Activated T-helper 9 cell treated with anti-CD3 and anti-CD28 coated beads, Interleukin-2, amount 50 U/mL, for 16 hours (primary cell): Measurements from ENCODE around the gene SORCS2.

ENCODE experiments used
- DNase-seq: peaks from one replicate; pipeline ENCODE4 v3.0.0-alpha.2; 2020; ENCODE audit warnings: low read depth

SORCS2 gene

DNA sequence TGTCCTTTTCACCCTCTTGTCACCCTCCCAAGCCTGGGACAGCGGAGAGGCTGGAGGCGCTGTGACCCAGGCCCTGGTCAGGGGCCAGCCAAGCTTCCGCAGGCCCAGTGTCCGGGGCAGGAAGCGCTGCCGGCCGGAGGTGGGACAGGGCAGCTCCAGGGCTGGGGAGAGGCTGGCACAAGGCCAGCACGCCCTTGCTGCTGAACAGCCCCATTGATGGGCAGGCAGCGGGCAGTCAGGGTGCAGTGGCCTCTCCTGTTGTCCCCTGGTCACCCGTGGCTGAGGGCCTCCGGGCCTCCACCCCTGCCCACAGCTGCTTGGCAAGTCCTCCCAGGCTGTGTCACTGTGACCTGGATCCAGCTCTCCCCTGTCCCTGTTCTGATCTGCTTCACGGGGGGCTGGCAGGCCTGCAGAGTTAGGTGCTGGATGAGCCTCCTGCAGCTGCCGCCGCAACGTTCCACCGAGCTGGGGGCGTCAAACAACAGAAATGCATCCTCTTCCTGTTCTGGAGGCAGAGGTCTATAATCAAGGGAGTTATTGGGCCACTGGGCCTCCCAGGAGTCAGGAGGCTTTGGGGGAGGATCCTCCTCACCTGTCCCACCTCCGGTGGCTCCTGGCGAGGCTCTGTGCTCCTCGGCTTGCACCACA, 134.5 kb downstream of the SORCS2 start:
- DNase-seq = no peak

DNA sequence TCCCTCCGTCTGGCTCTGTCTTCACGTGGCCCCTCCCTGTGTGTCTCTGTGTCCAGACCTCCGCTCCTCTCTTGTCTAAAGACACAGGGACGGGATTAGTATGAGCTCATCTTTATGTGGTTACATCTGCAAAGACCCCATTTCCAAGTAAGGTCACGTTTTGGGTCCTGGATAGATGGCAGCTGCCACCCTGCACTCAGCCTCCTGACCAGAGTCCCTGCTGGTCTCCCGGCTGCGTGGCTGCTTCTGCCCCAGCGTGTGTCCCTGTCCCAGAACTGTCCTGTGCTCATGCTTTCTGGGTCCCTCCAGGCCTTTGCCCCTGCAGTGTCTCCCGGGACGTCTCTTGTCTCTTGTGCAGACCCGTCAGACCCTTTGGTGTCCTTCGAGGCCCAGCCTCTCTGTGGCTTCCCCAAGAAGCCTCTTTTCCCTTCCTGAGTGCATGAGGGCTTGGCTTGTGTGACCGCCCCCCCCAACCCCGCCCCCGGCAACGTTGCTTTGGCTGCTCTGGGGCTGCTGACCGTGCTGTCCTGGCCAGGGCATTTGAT, 135.1 kb downstream of the SORCS2 start:
- no peak for DNase-seq

- no peak for DNase-seq
These were observed 136.0 kb downstream of the SORCS2 start for GRCh38 chr4:7328162-7328912.

GRCh38 chr4:7328913-7329638, 136.7 kb downstream of the SORCS2 start:
- no peak for DNase-seq

DNA sequence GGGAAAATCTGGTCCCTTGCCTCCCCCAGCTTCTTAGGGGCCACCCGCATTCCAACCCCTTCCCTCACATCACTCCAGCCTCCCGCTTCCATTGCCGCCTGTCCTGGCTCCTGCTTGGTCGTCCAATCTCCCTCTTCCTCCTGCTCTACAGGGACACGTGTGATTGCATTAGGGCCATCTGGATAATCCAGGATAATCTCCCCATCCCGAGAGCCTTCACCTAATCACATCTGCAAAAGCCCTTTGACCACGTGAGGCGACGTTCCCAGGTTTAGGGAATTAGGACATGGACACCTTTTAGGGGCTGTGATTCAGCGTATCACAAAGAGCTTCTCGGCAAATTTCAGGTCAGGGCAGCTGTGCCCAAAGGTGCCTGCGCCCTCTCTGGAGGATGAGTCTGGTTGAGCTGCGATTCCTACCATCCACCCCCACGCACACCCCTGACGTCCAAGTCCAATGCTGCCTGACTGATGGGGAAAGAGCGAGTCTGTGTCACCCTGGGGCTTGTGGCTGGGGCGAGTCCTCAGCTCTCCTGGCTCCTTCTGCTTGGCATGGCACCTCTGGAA, 137.8 kb downstream of the SORCS2 start:
- no peak for DNase-seq

GRCh38 chr4:7330811-7331681, 138.7 kb downstream of the SORCS2 start:
- DNase-seq = no peak

GRCh38 chr4:7331682-7332000, 139.3 kb downstream of the SORCS2 start:
- no peak for DNase-seq

GRCh38 chr4:7332216-7333023, 140.1 kb downstream of the SORCS2 start:
- DNase-seq = no peak

- DNase-seq = no peak
These were observed 140.9 kb downstream of the SORCS2 start for GRCh38 chr4:7333024-7333780.

DNA sequence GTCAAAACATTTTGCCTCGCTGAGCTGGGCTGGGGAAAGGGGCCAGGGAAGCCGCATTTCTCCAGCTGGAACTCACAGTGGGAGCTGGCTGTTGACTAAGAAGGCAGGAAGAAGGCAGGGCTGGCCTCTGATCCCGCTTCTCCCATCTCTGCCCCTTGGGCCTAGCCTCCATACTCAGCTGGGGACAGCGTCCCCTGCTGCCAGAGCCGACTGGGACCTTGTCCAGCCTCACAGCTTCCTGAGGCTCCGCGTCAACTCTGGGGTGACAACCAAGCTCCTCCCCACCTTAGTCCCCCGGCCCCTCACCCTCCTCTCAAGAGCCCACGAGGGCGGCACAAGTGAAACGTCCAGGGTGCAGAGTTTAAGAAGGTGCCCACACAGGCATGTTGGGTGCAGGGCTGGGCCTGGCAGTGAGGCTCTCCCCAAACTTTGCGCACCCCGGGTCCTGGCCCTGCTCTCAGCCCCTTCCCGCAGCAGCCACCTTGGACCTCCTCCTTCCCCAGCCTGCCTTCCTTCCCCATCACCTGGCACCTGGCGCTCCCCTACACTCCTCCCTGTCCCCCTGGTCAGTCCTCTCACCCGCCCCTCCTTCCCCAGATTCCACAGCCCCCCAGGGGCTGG, 141.6 kb downstream of the SORCS2 start:
- DNase-seq = no peak

- no peak for DNase-seq
These were observed 142.4 kb downstream of the SORCS2 start for GRCh38 chr4:7334521-7335275.

DNA sequence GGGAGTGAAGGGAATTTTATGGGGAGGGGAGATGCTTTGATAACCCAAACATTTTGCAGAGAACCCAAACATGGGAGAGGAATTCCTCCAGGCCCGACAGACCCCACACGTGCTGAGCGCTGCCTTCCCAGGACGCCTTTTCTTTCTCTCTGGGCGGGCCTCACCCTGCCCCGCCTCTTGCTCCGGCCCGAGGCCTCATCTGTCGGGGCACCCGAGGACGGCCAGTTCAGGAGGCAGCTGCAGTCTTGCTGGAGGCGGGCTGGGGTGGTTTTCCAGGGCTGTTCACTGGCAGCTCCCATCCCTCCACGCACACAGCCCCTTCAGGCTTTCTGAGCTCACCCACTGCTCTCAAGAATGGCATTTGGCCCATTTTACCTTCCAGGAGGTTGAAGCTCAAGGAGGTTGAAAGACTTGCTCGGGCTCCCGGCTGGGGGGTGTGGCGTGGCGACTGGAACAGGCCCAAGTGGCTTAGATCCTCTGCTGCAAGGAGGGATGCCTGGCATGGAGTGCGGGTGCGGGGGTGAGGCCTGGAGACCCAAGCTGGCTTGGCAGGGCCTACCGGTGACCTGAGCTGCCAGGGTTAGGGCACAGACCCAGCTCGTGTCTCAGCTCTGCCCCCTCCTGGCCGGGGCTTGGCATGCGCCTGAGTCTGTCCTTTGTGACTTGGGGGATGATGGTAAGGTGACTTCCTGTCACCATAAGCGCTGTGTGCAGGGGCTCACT, 143.2 kb downstream of the SORCS2 start:
- DNase-seq = no peak

DNA sequence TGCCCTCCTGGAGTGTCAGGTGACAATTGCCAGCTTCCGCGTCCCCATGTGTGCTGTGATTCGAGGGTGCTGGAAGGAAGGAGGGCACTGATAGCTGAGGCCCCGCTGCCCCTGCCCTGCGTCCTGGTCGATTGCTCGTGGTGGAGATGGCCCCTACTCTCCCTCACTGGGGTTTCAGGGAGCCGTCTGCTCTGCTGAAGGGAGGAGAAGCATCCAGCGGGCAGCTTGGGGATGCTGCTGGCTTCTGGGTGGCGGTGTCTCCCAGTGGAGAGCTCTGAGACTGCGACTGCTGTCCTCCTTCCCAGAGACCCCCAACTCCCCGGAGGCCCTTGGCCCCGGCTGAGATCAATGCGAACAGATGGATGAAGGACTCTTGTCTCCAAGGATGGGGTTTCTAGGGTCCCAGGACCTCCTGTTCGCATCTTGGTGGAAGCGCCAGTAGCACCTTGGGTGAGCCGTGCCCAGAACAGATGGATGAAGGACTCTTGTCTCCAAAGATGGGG, 143.8 kb downstream of the SORCS2 start:
- no peak for DNase-seq

GRCh38 chr4:7336732-7337131, 144.4 kb downstream of the SORCS2 start:
- DNase-seq = no peak

DNA sequence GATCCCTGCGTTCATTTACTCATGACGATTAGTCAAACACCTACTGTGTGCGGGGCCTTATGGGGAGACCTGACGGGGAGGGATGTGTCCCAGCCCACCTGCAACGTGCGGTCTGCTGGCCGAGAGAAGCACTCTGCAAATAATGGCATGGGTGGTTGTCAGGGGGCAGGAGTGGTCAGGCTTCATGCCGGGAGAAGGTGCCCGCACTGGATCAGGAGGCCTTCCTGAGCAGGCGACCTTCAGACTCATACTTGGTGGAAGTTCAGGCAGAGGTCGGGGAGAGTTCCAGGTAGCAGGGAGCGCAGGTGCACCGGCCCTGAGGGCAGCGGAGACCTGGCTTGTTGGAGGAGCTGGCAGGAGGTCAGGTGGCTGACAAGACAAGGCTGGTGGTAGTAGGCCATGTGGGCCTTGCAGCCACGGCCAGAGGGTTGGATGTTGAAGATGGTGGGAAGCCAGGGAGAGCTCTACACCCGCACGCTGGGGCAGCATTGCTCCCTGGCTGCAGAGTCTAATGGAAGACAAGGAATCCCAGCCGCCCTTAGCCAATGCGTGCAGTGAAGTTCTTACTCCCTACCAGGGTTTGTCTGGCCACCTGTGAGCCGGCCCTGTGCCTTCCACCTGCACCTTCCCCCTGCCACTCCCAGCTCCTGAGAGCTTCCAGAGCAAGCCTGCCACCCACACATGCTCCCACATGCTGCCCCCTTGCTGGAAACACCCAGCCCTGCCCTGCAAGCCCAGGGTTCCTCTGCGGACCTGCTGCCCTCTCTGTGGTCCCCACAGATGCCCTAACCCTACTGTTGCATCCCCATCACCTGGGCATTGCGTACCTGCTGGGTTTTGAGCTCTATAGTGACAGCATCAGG, 145.1 kb downstream of the SORCS2 start:
- DNase-seq = no peak

GRCh38 chr4:7338059-7338452, 145.7 kb downstream of the SORCS2 start:
- no peak for DNase-seq
